GM21390 (cell line): Measurements from ENCODE around the gene CACNA1C.

Experiments used
- ATAC-seq: cut with Tn5 transposase; IDR thresholded peaks from one replicate; pipeline ENCODE4 v1.9.1; 2021; ENCODE audit not compliant: unreplicated experiment

CACNA1C gene

DNA sequence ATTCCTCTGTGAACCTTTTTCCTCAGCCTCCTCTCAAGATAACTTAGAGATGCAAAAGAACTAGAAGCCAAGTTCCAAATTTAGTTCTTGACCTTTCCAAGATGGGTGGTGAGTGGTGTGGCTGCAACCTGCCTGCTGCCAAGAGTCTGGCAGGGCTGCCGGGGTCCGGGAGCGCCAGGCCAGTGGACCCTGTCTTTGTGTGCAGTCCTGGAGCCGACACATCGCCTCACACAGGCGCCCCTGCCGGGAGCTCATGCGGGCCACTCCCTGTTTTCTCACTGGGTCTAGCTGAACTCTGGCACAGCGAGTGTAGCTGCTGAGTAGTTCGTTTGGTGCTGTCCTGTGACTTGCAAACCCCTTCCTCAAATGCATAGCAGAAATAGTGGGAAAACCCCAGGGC lies 84.9 kb downstream of the CACNA1C start:
- ATAC-seq, result no peak

DNA sequence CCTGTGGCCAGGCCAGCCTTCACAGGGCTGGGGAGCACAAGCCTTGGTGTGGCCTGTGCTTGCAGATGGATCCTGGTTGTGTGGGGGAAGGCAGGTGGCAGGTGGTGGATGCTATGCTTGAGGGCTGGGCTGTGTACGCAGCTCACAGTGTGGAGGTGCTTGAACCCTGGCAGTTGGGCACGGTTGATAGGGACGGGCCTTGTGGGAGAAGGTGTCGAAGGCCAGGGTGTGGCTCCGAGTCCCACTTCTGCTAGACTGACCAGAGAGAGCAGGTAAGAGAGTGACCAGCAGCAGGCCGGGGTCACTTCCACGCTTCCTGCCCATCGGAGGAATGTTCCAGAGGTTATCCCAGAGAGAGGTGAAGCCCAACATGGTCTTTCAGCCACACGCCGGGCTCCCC lies 85.5 kb downstream of the CACNA1C start:
- ATAC-seq, result no peak

DNA sequence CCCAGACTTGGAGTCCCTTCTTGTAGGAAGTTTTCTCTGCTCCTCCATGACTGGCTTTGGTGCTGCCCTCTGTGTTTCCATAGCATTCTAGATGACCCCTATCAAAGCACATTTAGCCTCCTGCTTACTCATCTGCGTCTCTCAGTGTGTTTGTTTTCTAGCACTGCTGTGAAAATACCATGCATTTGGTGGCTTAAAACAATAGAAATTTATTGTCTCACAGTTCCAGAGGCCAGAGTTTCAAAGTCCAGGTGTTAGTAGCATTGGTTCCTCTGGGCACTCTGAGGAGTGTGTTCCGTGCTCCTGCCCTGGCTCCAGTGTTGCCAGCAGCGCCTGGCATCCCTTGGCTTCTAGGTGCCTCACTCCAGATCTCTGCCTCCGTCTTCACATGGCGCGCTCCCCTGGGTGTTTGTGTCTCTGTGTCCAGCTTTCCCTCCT lies 86.1 kb downstream of the CACNA1C start:
- ATAC-seq, result no peak

DNA sequence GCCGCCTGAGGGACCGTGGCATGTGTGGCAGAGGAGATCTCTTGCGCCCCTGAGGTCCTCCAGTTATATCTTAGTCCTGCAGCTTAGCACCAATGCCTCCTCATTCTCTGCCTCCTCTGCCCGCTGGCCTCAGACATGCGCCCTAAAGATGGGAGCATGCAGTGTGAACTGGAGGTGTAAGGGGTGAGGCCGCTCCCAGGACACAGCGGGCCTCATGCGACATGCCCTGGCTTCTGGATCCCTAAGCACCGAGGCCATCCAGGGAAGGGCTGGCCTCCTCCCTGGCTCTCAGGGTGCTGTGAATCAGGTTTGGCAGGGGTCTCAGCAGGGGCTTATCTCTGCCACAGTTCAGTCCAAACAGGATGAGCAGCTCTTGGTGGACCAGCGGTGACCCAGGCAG lies 86.9 kb downstream of the CACNA1C start:
- ATAC-seq, result no peak

DNA sequence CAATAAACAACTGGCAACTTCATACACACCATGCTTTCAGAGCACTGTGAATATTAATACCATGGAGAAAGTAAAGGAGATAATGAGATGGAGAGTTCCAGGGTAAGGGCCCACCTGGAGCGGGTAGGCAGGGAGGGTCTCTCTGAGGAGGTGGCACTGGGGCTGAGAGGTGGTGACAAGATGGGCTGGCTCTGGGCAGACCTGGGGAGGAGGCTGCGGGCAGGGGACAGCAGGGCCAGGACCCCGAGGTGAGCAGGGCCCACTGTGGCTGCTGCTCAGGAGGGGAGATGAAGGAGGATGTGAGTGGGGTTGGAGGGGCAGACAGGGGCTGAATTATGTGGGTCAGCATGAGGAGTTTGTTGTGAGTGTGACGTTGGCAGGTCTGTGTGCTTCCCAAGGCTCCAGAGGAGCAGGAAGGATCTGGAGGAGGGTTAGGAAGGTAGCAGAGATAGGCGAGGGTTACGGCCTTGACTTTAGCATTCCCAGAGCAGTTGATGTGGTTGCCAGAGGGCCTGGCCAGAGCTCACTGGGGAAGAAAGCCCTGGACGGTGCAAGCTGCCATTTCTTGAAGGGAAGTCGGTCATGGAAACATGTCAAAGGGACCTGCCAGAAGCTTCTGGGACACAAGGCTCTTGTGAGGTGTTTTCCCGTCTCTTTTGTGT lies 88.2 kb downstream of the CACNA1C start:
- no peak for ATAC-seq

DNA sequence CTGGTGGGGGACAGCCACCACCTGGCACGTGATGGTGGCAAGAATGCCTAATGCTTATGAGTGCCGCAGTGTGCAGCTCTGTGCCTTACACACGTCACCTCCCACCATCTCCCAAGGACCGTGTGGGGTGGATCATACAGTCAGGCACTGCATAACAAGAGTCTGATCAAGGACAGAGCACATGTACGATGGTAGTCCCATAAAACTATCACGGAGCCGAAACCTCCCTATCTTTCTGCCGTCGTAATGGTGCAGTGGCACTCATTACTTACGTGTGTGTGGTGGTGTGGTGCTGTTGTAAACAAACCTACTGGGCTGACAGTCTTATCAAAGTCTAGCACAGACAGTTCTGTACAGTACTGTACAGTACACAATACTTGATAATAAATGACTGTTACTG lies 89.3 kb downstream of the CACNA1C start:
- no peak for ATAC-seq

DNA sequence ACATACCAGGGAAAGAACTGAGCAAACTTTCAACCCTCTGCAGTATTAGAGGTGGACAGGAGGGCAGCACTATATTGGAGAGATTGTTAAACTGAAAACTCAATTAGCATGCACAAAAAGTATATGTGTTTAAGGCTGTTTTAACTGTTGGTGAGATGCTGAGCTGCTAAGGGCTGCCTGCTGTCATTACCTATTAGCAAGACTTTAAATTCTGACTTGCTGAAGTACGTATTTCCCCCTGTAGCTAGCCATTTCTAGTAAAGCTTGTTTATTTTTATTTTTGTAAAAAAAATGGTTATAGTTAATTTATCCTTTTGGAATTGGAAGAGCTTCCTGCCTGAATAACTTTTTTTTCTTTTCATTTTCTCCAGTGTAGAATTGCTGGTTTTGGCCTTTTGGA lies 92.2 kb downstream of the CACNA1C start:
- ATAC-seq, result no peak

DNA sequence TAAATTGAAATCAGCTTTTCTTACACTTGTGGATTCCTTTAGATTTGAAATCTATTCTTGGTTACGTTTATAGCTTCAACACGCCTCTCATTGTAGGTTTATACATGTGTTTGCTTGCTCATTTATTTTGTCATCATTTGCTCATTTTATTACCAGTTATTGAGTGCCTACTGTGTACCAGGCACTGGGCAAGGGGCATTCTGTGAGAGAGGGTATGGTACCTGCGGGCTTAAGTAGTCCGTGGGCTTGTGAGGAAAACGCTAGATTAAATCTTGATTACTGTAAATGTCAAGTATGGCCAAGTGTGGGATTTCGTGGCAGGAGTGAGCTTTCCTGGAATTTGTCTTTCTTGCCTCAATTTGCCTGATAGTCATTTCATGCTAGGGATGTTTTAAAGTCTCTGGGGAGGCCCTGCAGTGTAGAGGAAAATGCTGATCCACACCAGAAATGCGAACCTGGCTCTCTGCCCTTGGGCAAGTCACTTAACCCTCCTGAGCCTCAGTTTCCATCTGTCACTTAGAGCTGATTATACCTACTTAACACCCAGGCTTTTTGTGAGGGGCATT lies 92.7 kb downstream of the CACNA1C start:
- no peak for ATAC-seq

DNA sequence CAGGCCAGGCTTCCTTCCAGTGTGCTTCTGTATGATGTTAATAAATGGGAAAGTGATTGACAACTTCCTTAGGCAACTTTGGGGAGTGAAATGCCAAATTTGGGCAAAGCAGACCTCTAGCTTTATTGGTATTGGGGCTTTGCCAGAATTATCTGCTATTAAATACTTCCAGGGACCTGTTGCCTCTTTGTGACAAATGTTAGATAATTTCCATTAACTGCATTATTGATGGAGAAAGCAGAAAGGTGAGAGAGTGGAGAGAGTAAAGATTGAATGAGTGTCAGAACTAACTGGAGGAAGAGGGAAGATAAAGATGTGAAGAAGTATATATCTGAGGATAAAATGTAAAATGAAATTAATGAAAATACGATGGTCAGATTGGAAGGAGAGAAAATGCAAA lies 94.5 kb downstream of the CACNA1C start:
- no peak for ATAC-seq

DNA sequence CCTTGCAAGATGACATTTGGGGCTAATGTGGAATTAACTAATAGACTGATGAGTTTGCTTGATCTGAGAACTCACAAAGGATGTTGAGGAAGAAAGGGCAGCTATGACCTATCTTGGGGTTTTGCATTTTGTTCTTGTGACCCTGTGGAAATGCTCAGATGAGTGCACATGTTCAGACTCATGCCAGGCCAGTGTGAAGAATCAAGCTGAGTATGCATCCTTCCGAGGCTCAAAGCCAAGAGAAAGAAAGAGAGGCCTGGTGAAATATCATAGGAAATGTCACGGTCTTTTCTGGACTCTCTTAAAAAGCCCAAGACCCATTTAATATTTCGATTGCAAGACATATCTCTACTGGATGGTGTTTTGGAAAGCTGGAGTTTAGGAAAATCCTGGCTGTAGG lies 96.3 kb downstream of the CACNA1C start:
- ATAC-seq, result no peak

DNA sequence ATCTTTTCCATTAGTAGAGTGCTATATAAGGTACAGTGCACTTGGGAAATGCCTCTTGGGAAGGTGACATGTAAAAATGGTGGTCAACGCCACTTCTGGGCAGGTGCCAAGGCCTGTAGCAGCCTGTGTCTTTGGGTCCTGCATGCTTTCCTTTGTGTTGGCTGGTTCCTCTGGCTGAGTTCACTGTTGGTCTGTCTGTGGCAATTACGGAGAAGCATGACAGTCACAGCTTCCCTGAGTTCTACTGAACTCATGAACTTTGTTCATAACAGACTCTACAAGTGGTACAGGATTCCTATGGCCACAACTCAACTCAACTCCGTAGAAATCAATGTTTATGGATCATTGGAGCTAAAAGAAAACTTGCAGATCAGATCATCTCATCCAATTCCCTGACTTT lies 98.0 kb downstream of the CACNA1C start:
- ATAC-seq, result no peak

DNA sequence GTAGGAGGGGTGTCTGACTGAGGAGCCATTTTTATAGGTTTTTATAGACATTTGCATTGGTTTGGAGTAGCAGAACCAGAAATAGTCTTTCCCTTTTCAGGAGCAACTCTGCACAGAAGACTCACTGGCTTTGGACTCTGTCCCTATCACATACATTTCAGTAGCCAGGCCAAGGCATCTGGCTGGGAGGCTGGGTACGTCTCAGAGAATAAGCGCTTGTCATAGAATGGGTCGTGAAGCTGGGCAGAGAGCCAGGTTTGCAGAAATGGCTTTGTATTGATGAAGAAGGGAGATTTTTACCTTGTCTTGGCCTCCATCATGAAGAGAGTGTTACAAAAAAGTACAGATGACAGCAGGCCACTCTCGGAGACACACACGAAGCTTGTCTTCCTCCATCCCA lies 98.6 kb downstream of the CACNA1C start:
- no peak for ATAC-seq

DNA sequence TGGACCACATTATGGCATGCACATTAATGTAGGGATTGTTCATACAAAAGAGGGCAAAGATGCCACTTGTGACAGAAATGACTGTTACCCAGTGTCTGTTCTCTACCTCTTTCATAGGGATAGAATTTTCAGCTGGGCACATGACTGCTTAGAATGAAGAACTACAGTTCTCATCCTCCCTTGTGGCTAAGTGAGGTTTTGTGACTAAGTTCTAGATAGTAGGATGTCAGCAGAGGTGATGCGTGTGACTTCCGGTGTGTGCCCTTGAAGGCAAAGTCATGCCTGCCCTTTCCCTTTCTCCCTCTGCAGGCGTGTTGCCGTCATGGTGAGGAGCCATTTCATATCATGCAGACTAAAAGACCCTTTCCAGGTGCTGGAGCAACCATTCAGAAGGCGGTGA lies 99.3 kb downstream of the CACNA1C start:
- no peak for ATAC-seq

DNA sequence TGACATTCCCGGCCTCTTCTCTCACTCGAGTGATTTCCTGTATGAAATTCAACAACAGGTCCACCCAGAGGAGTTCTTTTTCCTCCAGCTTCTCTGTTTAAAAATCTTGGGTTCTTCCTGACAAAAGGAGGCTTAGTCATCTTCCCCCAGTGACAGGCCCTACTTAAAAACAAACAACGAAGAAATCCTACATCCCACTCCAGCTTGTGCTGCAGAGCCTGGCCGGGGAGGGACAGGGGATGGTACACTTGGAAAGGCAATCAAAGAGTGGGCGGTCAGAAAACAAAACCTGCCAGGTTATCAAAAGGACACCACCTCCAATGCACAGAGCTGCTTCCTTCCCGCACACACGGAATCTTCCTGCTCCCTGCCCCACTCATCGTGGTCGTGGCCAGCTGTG lies 101.3 kb downstream of the CACNA1C start:
- no peak for ATAC-seq

DNA sequence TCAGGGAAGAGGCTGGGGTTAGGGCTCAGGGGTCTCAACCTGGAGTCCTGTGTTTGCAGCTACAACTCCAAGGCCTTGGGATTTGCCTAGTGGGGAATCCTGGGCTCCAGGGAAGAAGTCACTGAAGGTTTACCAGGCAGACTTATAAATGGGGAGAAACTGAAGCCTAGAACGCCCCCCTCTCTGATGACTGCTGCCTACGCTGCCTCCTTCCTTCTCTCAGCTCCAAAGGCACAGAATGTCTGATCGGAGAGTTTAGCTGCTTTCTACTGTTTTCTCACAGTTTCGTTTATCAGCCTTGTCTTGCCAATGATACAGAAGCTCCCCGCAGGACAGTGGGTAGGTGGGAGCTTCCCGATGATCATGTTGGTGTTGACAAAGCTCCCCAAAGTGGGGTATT lies 101.7 kb downstream of the CACNA1C start:
- no peak for ATAC-seq

DNA sequence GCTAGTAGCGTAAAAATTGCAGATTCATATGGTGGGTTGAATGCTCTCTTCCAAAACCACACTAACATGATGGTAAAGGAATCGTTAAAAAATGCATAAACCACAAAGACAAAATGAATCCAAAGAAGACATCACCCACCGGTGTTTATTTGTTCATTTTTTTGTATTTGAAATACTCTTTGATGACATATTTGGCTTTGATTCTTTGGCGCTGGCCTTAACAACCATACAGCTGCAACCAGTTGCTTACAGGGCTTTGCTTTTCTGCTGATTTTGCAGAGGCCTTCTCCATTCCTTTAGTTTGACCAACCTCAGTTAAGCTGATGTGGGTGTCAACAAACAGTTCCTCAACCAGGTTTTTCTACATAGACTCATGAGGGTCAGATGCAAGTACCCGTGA lies 103.5 kb downstream of the CACNA1C start:
- no peak for ATAC-seq

DNA sequence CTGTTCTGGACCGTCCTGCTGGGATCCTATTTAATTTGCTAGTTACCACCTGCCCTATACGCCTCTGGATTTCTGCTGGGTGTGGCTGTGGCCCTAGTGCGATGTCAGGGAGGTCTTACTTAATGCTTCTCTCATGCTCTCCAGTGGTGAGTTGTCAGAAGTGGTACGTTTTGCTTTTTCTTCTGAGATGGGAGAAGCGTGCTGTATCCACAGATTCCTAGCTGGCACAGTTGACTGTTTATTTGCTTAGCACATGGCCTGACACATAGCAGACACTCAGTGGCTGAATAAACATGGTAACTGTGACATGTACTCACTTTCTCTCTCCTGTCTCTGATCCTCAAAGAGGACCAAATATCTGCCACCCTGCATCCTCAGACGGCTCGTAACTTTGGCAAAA lies 107.3 kb downstream of the CACNA1C start:
- ATAC-seq, result no peak

DNA sequence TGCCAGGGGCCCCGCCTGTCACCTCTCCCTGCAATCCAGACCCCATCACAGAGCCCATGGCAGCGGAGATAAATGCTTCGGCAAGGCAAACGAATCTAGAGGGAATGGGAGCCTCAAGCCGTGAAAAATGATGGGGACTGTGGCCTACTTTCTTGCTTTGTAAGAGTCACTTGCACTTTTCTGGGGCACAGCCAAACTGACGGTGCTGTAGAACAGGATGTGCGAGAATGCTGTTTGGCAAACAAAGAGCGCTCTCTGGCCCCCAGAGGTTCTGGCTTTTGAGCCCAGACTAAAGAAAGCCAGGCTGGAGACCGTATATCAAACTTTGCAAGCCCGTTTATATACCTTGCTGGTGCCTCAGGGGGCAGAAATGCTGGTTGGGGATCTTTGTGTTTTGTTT lies 108.7 kb downstream of the CACNA1C start:
- ATAC-seq, result no peak

DNA sequence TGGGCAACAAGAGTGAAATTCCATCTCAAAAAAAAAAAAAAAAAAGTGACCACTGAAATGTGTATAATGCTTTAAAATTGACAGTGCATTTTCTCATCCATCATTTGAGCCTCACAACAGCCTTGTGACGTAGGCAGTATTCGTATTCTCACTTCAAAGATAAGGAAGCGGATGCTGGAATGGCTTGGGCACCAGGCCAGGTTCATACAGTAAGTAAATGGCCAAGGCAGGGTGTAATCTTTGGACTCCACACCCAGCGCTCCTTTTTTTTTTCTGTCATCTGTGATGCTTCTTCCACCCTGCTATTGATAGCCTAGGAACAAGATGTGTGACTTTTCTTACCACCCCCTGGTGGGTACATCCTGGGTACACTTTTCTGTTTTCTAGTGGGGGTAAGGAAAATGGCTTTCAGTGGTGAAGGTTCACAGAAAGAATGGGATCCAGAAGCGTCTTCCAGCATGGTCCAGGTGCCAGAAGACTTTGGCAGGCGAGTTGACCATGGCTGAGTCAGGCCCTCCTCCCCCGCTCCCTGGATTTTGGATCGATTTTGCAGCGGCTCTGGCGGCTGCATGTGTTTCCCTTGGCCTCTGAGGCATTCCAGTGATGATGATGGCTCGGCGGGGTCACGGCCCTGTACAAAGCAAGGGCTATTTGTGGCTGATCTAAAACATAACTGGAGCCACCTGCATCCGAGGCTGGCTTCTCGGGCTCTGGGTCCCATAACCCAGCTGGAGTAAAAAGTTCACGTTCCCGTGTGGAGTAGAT lies 110.6 kb downstream of the CACNA1C start:
- ATAC-seq, result no peak

DNA sequence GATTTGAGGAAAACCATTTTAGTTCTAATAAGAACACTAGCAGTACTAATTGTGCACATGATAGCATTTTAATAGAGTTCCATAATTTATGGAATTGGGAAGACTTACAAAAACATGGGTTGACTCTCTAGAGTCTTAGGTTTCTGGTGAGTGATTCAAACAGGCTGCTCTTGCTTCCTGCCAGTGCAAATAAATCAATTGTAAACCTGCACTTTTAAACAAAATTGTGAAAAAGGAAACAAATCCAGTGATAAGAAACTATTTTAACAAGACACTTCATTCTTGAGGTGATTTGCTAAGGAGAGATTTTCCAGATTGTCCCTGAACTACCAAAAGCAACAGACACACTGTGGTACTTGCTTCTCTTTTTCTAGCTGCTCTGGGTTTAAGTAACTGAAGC lies 112.2 kb downstream of the CACNA1C start:
- ATAC-seq, result no peak

DNA sequence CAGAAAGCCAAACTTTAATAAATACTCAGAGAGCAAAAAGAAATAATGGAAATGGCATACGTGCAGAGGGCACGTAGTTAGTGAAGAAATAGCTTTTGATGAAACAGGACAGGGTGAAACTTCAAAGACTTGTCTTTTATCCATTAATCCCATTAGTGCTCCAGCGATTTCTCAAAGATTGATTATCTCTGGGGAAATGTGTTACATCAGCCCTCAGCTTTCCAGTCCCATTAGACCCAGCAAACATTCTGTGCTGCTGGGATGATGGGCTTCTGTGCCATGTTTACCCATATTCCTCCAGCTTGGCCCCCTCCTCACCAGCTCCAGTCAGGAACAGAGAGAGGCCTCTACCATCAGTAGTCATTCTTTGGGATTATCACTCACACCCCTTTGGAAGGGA lies 113.1 kb downstream of the CACNA1C start:
- no peak for ATAC-seq

DNA sequence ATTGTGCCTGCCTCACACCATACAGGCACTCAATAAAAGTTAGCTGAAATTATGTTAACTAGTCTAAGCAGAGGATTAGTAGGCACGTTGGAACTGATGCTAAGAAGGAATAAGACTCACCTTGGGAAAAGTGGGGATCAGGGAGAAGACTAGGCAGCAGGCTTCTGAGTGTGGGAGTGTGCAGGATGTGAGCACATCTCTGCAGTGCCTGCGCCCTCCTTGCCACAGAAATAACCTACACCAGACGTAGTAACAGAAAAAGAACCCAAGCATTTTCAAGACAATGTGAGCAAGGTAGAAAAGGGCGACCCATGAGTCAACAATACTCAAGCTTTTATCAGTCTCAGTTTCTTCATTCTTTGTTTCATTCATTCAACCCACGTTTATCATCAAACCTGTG lies 113.9 kb downstream of the CACNA1C start:
- ATAC-seq, result no peak

DNA sequence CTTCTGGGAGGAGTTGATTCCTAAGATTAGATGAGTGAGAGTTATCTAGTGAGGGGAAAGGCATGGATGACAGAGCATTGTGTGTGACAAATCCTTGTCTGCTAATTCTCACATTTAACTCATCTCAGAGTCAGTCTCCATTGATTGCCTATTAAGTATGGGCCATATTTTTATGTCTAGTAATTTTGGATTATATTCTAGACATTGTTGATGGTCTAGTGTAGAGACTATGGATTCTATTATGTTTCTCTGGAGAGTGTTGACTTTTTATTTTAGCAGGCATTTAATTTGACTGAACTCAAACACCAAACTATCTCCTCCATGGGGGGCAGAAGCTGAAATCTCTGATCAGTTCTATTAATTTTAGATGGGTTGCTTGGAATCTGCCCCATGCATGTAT lies 114.4 kb downstream of the CACNA1C start:
- no peak for ATAC-seq
